Endometrium (tissue), 2 donors: ENCODE data around the gene BLVRB.

Source experiments
- FAIRE-seq: peaks from 2 replicates; lab custom pipeline; 2012; peaks lifted over from hg19 to GRCh38; lab: Jason Lieb, UNC
- donor health status: control.
- donor health status: control.

The BLVRB gene

GRCh38 chr19:40403262-40403984 is 62.1 kb downstream of the BLVRB start:
- no peak for FAIRE-seq

DNA sequence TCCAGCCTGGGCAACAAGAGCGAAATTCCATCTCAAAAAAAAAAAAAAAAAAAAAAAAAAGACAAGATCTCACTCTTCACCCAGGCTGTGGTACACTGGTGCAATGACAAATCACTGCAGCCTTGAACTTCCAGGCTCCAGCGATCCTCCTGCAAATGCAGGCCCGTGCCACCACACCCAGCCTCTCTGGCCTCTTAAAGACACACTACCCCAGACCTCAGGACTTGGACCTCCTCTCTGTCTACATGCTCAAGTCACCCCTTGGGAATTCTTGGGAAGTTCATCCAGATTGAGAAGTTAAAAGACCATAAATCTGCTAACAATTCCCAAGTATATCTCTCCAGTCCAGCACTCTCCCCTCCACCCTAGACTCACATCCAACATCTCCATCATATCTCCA is 65.0 kb downstream of the BLVRB start:
- FAIRE-seq: no peak

DNA sequence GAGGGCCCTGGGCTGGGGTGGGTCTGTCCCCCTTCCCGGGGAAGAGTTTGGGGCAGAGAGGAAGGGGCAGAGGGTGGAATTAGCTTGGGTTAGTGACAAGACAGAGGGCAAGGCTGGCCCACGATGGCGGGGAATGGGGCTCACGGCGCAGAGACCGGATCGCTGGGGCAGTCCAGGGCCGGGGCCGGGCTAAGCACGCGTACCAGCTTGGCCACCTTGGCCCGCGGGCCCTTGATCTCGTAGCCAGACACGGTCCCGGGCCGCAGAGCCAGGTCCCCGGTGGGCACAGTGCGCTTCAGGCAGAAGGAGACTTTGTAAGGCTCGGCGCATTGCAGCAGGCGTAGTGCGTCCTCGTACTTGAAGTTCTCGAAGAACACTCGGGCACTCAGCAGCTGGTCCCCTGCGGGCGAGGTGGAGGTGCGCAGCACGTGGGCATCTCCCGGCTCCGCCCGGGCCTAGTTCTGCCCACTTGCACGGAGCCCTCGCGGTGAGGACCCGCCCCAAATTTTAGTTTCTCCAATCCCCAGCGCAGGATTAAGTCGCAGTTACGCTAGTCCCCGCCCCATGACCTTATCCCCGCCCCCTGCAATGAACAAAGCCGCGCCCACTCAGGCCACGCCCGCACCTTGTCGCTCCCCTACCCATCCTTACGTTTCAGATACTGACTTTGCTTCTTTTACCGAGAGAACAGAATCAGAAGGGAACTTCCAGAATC is 67.0 kb downstream of the BLVRB start:
- no peak for FAIRE-seq
